Measurements from ENCODE around the gene SEMA4A. TPM values are rescaled to one million over a fixed set of nuclear protein-coding genes. Genes with fewer than 3 reads are reported as not detected.

Gene SEMA4A
- total RNA-seq, 4 donors from 2014 or later = 1.8 to 4.6 (median 3.5) TPM

- Histone ChIP-seq H3K9me3 (no peaks in the 10 kb centered on the region), H3K4me1 (peaks cover 8 to 83% (median 51%) of the 10 kb centered on the region in 4 donors), H3K27me3 (no peaks in the 10 kb centered on the region), H3K4me3 (no peak overlapping the region), H3K27ac (peak overlapping the region; percentile 58 to 97 (median 96)), H3K36me3 (no peaks in the 10 kb centered on the region)
- TF ChIP-seq POLR2A (IDR thresholded peaks at IDR 0.05) (no peak), CTCF (IDR thresholded peaks at IDR 0.05) (no peak), EP300 (IDR thresholded peaks at IDR 0.05) (no peak)
- DNase-seq (ENCODE audit: low spot score in 2 of 2) = no peak
- WGBS, 2 donors = 89 to 96% methylated on average over 3 of the region's 3 CpGs
Observed at GRCh38 chr1:156108057-156108456, 45.3 kb upstream of the SEMA4A start.

DNA sequence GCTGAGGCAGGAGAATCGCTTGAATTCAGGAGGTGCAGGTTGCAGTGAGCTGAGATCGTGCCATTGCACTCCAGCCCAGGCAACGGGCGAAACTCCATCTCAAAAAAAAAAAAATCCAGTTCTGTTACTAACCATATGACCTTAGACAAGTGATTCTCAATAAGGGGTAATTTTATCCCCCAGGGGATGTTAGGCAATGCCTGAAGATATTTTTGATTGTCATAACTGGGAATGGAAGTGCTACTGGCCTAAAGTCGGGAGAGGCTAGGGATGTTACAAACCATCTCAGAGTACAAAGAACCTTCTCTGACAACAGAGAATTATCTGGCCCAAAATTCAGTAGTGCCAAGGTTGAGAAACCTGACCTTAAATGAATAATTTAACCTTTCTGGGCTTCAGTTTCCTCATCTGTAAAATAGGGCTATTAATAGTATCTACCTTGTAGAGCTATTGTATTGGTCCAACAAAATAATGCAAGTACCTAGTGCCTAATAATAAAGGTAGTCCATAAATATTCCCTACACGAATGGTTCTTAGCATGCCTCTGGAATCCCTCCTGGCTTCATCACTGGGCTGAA is 44.6 kb upstream of the SEMA4A start:
- Histone ChIP-seq H3K27me3 (no peaks in the 10 kb centered on the region), H3K4me3 (no peak overlapping the region), H3K9me3 (no peaks in the 10 kb centered on the region), H3K36me3 (no peaks in the 10 kb centered on the region), H3K27ac (peak overlapping the region in 3 of 4 donors; percentile 58 to 97 (median 96)), H3K4me1 (peaks cover 5 to 83% (median 51%) of the 10 kb centered on the region in 4 donors)
- 77 to 84% methylated on average over 6 of the region's 6 CpGs for WGBS, 2 donors
- TF ChIP-seq CTCF (IDR thresholded peaks at IDR 0.05) (no peak), EP300 (IDR thresholded peaks at IDR 0.05) (peak in 1 of 2 donors; percentile 60), POLR2A (IDR thresholded peaks at IDR 0.05) (no peak)
- no peak for DNase-seq (ENCODE audit: low spot score in 2 of 2)

DNA sequence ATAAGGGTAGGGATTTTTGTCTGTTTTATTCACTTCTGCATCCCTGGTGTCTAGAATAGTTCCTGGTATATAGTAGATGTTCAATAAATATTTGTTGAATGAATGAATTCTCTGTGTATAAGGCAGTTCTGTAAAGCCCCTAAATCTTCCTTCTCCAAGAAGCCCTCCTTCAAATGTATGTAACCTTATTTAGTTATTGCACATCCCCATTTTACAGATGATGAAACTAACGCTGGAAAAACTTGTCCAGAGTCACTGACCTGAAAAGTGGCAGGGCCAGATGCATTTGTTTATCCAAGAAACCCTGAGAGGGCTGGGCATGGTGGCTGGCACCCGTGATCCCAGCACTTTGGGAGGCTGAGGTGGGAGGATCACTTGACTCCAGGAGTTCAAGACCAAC is 43.1 kb upstream of the SEMA4A start:
- H3K27ac ChIP-seq = peak overlapping the region in 3 of 4 donors; percentile 14 to 98 (median 97)
- DNase-seq (ENCODE audit: low spot score in 2 of 2) = no peak
- H3K36me3 ChIP-seq = no peaks in the 10 kb centered on the region
- TF ChIP-seq POLR2A (IDR thresholded peaks at IDR 0.05) = no peak
- TF ChIP-seq CTCF (IDR thresholded peaks at IDR 0.05) = no peak
- no peak for TF ChIP-seq EP300 (IDR thresholded peaks at IDR 0.05)
- peaks cover 0 to 74% (median 38%) of the 10 kb centered on the region in 4 donors for H3K4me1 ChIP-seq
- no peaks in the 10 kb centered on the region for H3K9me3 ChIP-seq
- H3K27me3 ChIP-seq = no peaks in the 10 kb centered on the region
- no peak overlapping the region for H3K4me3 ChIP-seq
- WGBS, 2 donors = 79 to 91% methylated on average over 2 of the region's 2 CpGs

GRCh38 chr1:156111355-156111962 is 41.9 kb upstream of the SEMA4A start:
- no peaks in the 10 kb centered on the region for H3K9me3 ChIP-seq
- 63 to 66% methylated on average over 4 of the region's 4 CpGs for WGBS, 2 donors
- peaks cover 0 to 65% (median 30%) of the 10 kb centered on the region in 4 donors for H3K4me1 ChIP-seq
- no peak for DNase-seq (ENCODE audit: low spot score in 2 of 2)
- no peaks in the 10 kb centered on the region for H3K27me3 ChIP-seq
- peak overlapping the region; percentile 92 to 98 (median 96) for H3K27ac ChIP-seq
- no peak for TF ChIP-seq CTCF (IDR thresholded peaks at IDR 0.05)
- TF ChIP-seq POLR2A (IDR thresholded peaks at IDR 0.05) = no peak
- peak in 1 of 2 donors; percentile 16 for TF ChIP-seq EP300 (IDR thresholded peaks at IDR 0.05)
- H3K36me3 ChIP-seq = no peaks in the 10 kb centered on the region
- no peak overlapping the region for H3K4me3 ChIP-seq
